Hepatocyte (in vitro differentiated cells): ENCODE data around the gene CALML6. TPM values are rescaled to one million over a fixed set of nuclear protein-coding genes. Genes with fewer than 3 reads are reported as not detected.

Experiments
- DNase-seq: peaks from one replicate; pipeline ENCODE4 v3.0.0-alpha.2; 2016; ENCODE audit warnings: low spot score
- H2AFZ ChIP-seq: fragments of 200-600 bp; sonication (generic); 2 replicates; pipeline ENCODE4 v1.6.0; 2016; ENCODE audit warnings: antibody characterized with exemption, mild to moderate bottlenecking
- H3K27ac ChIP-seq: fragments of 200-600 bp; sonication (generic); 2 replicates; pipeline ENCODE4 v1.5.1; 2016; ENCODE audit warnings: mild to moderate bottlenecking
- H3K27me3 ChIP-seq: fragments of 200-600 bp; sonication (generic); 2 replicates; pipeline ENCODE4 v1.6.1; 2016
- H3K36me3 ChIP-seq: fragments of 200-600 bp; sonication (generic); replicated peaks from 2 replicates; pipeline ENCODE4 v1.5.1; 2016; ENCODE audit warnings: low read depth; ENCODE audit not compliant: insufficient read depth
- H3K4me1 ChIP-seq: fragments of 200-600 bp; sonication (generic); 2 replicates; pipeline ENCODE4 v1.5.1; 2016; ENCODE audit warnings: mild to moderate bottlenecking, moderate library complexity; ENCODE audit not compliant: insufficient read depth
- H3K4me2 ChIP-seq: fragments of 200-600 bp; sonication (generic); 2 replicates; pipeline ENCODE4 v1.6.0; 2016
- H3K4me3 ChIP-seq: fragments of 200-600 bp; sonication (generic); 2 replicates; pipeline ENCODE4 v1.5.1; 2016; ENCODE audit warnings: mild to moderate bottlenecking
- H3K79me2 ChIP-seq: fragments of 200-600 bp; sonication (generic); 2 replicates; pipeline ENCODE4 v1.6.0; 2017; ENCODE audit warnings: mild to moderate bottlenecking
- H3K9me2 ChIP-seq: fragments of 200-600 bp; sonication (generic); replicated peaks from 2 replicates; pipeline ENCODE4 v1.6.0; 2017; ENCODE audit warnings: mild to moderate bottlenecking; ENCODE audit not compliant: insufficient read depth
- H3K9me3 ChIP-seq: fragments of 200-600 bp; sonication (generic); 2 replicates; pipeline ENCODE4 v1.5.1; 2016; ENCODE audit warnings: low read depth, mild to moderate bottlenecking
- H4K20me1 ChIP-seq: fragments of 200-600 bp; sonication (generic); 2 replicates; pipeline ENCODE4 v1.6.0; 2016; ENCODE audit warnings: mild to moderate bottlenecking; ENCODE audit not compliant: insufficient read depth, poor library complexity, severe bottlenecking
- EZH2 ChIP-seq: fragments of 200-600 bp; sonication (generic); IDR thresholded peaks from 2 replicates; pipeline ENCODE4 v1.6.1; 2016; ENCODE audit warnings: antibody characterized with exemption, mild to moderate bottlenecking, borderline replicate concordance
- EZH2phosphoT487 ChIP-seq: fragments of 200-600 bp; sonication (generic); IDR thresholded peaks from one replicate; pipeline ENCODE4 v1.6.1; 2018; ENCODE audit warnings: antibody characterized with exemption, mild to moderate bottlenecking, low read depth, moderate library complexity; ENCODE audit not compliant: unreplicated experiment, severe bottlenecking
- WGBS: methylation state at CpG from one replicate; pipeline ENCODE4 v1.1.6; 2016; ENCODE audit warnings: low lambda C conversion rate; ENCODE audit errors: missing lambda C conversion rate; 5-methylcytosine and 5-hydroxymethylcytosine counted together
- polyA plus RNA-seq: library from polyadenylated mRNA; unstranded; fragments of >200 nt; fragmentation: Nextera tagmentation; extraction: Ambion mirVana; gene quantifications from 2 replicates; pipeline ENCODE4 v1.2.1, GENCODE V29; 2016
- total RNA-seq: library from RNA; depleted of rRNA; stranded (reverse); fragments of >200 nt; gene quantifications from 2 replicates; pipeline ENCODE4 v1.2.3, GENCODE V29; 2014
- TF ChIP-seq, protein P1 (sequence below): fragments of 200-600 bp; sonication (generic); IDR thresholded peaks from 2 replicates; pipeline ENCODE4 v1.5.1; 2016; ENCODE audit warnings: antibody characterized with exemption, mild to moderate bottlenecking; ENCODE audit not compliant: poor library complexity

CALML6 gene
- total and polyA plus RNA-seq, 2 experiments from 2014 or later = 0.33 to 0.53 TPM

DNA sequence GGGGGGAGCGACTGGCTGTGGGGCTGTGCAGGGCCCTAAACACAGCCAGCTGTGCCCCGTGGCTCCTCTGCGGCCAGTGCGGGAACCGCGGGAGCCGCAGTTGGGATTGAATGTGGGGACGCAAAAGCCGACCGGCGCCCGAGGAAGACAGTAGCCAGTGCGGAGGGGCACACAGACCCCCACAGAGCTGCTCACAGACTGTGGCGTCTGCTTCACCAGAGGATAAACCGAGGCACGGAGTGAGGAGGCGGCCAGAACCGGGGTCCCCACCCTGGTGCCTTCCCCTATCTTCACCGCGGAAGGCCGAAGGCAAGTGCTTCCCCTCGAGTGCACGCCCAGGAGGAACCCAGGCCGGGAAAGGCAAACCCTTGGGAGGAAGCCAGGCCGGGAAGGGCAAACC, 12.7 kb downstream of the CALML6 start:
- no peaks in the 10 kb centered on the region for H3K9me3 ChIP-seq
- H3K4me2 ChIP-seq = no peak overlapping the region
- WGBS = 96% methylated on average over 24 of the region's 25 CpGs
- H3K4me1 ChIP-seq = peaks cover 8% of the 10 kb centered on the region
- DNase-seq = peak; percentile 1
- H3K9me2 ChIP-seq = no peaks in the 10 kb centered on the region
- TF ChIP-seq, protein P1, sequence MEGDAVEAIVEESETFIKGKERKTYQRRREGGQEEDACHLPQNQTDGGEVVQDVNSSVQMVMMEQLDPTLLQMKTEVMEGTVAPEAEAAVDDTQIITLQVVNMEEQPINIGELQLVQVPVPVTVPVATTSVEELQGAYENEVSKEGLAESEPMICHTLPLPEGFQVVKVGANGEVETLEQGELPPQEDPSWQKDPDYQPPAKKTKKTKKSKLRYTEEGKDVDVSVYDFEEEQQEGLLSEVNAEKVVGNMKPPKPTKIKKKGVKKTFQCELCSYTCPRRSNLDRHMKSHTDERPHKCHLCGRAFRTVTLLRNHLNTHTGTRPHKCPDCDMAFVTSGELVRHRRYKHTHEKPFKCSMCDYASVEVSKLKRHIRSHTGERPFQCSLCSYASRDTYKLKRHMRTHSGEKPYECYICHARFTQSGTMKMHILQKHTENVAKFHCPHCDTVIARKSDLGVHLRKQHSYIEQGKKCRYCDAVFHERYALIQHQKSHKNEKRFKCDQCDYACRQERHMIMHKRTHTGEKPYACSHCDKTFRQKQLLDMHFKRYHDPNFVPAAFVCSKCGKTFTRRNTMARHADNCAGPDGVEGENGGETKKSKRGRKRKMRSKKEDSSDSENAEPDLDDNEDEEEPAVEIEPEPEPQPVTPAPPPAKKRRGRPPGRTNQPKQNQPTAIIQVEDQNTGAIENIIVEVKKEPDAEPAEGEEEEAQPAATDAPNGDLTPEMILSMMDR = no peak
- TF ChIP-seq EZH2 (no peak), EZH2phosphoT487 (no peak)
- H3K36me3 ChIP-seq = no peaks in the 10 kb centered on the region
- H3K79me2 ChIP-seq = no peaks in the 10 kb centered on the region
- H3K4me3 ChIP-seq = no peak overlapping the region
- H3K27ac ChIP-seq = no peak overlapping the region
- H3K27me3 ChIP-seq = no peaks in the 10 kb centered on the region
- H4K20me1 ChIP-seq = no peaks in the 10 kb centered on the region
- no peak overlapping the region for H2AFZ ChIP-seq

DNA sequence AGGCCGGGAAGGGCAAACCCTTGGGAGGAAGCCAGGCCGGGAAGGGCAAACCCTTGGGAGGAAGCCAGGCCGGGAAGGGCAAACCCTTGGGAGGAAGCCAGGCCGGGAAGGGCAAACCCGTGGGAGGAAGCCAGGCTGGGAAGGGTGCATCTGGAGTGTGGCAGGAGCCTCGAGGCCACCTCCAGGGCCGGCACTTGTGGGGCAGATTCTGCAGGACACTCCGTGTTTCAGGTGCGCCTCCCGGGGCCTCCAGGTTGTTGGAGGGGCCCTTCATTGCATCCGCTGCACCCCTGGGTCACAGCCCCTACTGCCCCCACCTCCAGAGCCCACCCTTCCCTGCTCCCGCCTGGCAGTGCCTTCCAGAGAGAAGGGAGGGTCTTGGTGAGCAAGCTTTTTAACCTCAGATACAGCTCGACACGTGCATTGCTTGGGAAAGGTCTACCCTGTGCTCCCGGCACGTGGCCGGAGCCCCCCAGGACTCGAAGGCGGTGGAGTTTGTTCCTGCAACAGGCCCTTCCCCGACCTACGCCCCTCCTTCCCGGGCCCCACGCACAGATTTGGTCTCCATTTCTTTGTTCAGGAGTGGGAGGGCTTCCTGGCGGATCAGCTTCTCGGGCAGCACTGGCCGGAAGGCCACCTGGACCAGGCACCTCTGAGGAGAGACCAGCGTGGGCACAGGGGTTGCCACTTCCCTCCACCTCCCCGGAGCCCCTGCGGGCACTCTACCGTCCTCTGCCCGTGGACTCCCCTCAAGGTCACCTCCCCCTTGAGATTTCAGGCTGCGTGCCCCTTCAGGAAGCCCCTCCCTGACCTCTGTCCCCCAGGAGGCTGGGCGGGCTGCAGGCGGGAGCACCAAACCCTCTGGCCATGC, 13.4 kb downstream of the CALML6 start:
- no peak for TF ChIP-seq EZH2phosphoT487
- TF ChIP-seq, protein P1 = no peak
- TF ChIP-seq EZH2 = no peak
- Histone ChIP-seq H3K4me1 (peaks cover 1% of the 10 kb centered on the region), H3K4me3 (no peak overlapping the region), H4K20me1 (no peaks in the 10 kb centered on the region), H3K36me3 (no peaks in the 10 kb centered on the region), H3K9me3 (no peaks in the 10 kb centered on the region), H3K27me3 (no peaks in the 10 kb centered on the region), H3K9me2 (no peaks in the 10 kb centered on the region), H3K27ac (no peak overlapping the region), H3K79me2 (no peaks in the 10 kb centered on the region), H2AFZ (no peak overlapping the region), H3K4me2 (no peak overlapping the region)
- whole genome bisulfite sequencing = 89% methylated on average over 30 of the region's 34 CpGs
- no peak for DNase-seq

DNA sequence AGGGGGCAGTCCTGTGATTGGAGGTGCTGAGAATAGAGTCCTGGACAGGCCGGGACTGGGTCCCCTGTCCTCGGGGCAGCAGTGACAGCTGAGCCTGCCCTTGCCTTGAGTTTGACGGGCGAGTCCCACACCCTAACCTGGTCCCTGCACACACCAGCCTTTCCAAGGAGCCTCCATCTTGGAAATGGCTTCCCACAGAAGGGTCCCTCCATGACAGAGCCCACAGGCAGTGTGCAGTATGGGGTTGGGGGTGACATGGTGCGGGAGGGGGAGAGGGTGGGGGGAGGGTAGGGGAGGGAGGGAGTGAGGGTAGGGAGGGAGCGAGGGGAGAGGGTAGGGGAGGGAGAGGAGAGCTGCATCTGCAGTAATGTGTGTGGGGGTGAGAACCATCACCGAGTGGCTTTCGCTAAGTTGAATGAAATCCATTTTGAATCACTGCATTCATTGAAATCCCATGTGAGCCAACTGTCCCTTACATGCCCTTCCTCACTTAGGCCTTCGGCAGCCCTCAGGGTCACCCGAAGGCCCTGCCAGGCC, 14.1 kb downstream of the CALML6 start:
- Histone ChIP-seq H3K9me3 (no peaks in the 10 kb centered on the region), H3K9me2 (no peaks in the 10 kb centered on the region), H3K27me3 (no peaks in the 10 kb centered on the region), H3K36me3 (no peaks in the 10 kb centered on the region), H3K4me1 (no peaks in the 10 kb centered on the region), H4K20me1 (no peaks in the 10 kb centered on the region), H3K4me3 (no peak overlapping the region), H2AFZ (no peak overlapping the region), H3K27ac (no peak overlapping the region), H3K79me2 (no peaks in the 10 kb centered on the region), H3K4me2 (no peak overlapping the region)
- no peak for DNase-seq
- TF ChIP-seq, protein P1 = no peak
- TF ChIP-seq EZH2phosphoT487 = no peak
- TF ChIP-seq EZH2 = no peak
- WGBS = 70% methylated on average over 9 of the region's 10 CpGs
